DMS53 treated with DMSO at 0.1 percent for 48 hours (cell line): ENCODE results near the gene ATP1A3.
A peak's percentile ranks its signal among the peaks of the same experiment; 100 is the strongest.
"Not testable (repeated sequence)": the region's sequence is repeated elsewhere in the genome, so short reads cannot be mapped to it uniquely, and the experiment has no call there.

ENCODE experiments used
- DNase-seq: peaks from one replicate; lab custom pipeline; 2025; ENCODE audit not compliant: unreplicated experiment; lab: John Stamatoyannopoulos, UW

Gene ATP1A3

GRCh38 chr19:41951686-41952172 lies 42.3 kb downstream of the ATP1A3 start:
- peak; percentile 46 for DNase-seq

- DNase-seq = no peak
Measured at GRCh38 chr19:41947091-41947490, 46.9 kb downstream of the ATP1A3 start.

GRCh38 chr19:41945135-41945766 lies 48.8 kb downstream of the ATP1A3 start:
- DNase-seq = no peak

- no peak for DNase-seq
Measured at GRCh38 chr19:41944336-41944735, 49.7 kb downstream of the ATP1A3 start.

GRCh38 chr19:41941410-41942202 lies 52.4 kb downstream of the ATP1A3 start:
- no peak for DNase-seq

- DNase-seq = no peak
Measured at GRCh38 chr19:41940731-41941409, 53.2 kb downstream of the ATP1A3 start.

GRCh38 chr19:41939861-41940730 lies 53.9 kb downstream of the ATP1A3 start:
- DNase-seq = no peak

GRCh38 chr19:41939209-41939608 lies 54.8 kb downstream of the ATP1A3 start:
- not testable (repeated sequence) for DNase-seq

- DNase-seq = no peak
Measured at GRCh38 chr19:41937525-41938468, 56.2 kb downstream of the ATP1A3 start.

- DNase-seq = no peak
Measured at GRCh38 chr19:41936961-41937360, 57.1 kb downstream of the ATP1A3 start.

GRCh38 chr19:41936416-41936850 lies 57.6 kb downstream of the ATP1A3 start:
- no peak for DNase-seq

GRCh38 chr19:41935760-41936415 lies 58.1 kb downstream of the ATP1A3 start:
- DNase-seq = no peak

- peak; percentile 53 for DNase-seq
Measured at GRCh38 chr19:41934849-41935374, 59.1 kb downstream of the ATP1A3 start.

- no peak for DNase-seq
Measured at GRCh38 chr19:41933693-41934426, 60.2 kb downstream of the ATP1A3 start.

GRCh38 chr19:41932720-41933332 lies 61.2 kb downstream of the ATP1A3 start:
- DNase-seq = no peak

GRCh38 chr19:41932259-41932719 lies 61.7 kb downstream of the ATP1A3 start:
- no peak for DNase-seq

GRCh38 chr19:41930926-41931592 lies 63.0 kb downstream of the ATP1A3 start:
- DNase-seq = no peak
